GM19455 (cell line): ENCODE results near the gene GABRD.

Experiments
- ATAC-seq: cut with Tn5 transposase; IDR thresholded peaks from one replicate; pipeline ENCODE4 v1.9.1; 2021; ENCODE audit not compliant: unreplicated experiment

The GABRD gene

GRCh38 chr1:1984560-1985070, 34.5 kb upstream of the GABRD start:
- no peak for ATAC-seq

GRCh38 chr1:1985375-1986050, 33.6 kb upstream of the GABRD start:
- no peak for ATAC-seq

- no peak for ATAC-seq
These were observed 32.5 kb upstream of the GABRD start for GRCh38 chr1:1986451-1987141.

GRCh38 chr1:1987142-1987510, 32.0 kb upstream of the GABRD start:
- ATAC-seq: no peak

GRCh38 chr1:1988061-1988945, 30.8 kb upstream of the GABRD start:
- ATAC-seq: no peak

- no peak for ATAC-seq
These were observed 30.0 kb upstream of the GABRD start for GRCh38 chr1:1989102-1989542.

- no peak for ATAC-seq
These were observed 29.4 kb upstream of the GABRD start for GRCh38 chr1:1989789-1990188.

GRCh38 chr1:1990222-1990621, 28.9 kb upstream of the GABRD start:
- no peak for ATAC-seq

GRCh38 chr1:1994536-1994935, 24.6 kb upstream of the GABRD start:
- no peak for ATAC-seq

- ATAC-seq: no peak
These were observed 22.9 kb upstream of the GABRD start for GRCh38 chr1:1996207-1996651.

GRCh38 chr1:1997576-1997975, 21.6 kb upstream of the GABRD start:
- ATAC-seq: no peak

GRCh38 chr1:2000432-2000831, 18.7 kb upstream of the GABRD start:
- ATAC-seq: no peak

- no peak for ATAC-seq
These were observed 18.3 kb upstream of the GABRD start for GRCh38 chr1:2000850-2001249.

GRCh38 chr1:2001773-2002411, 17.3 kb upstream of the GABRD start:
- ATAC-seq: no peak

GRCh38 chr1:2003541-2004131, 15.5 kb upstream of the GABRD start, which contains the start of gene CFAP74:
Gene CFAP74 (minus strand): TSS chr1:2003786. CDS start chr1:1990956, 12,830 bp downstream.
- no peak for ATAC-seq

GRCh38 chr1:2004856-2005255, 14.3 kb upstream of the GABRD start:
- ATAC-seq: no peak

- ATAC-seq: no peak
These were observed 9.8 kb upstream of the GABRD start for GRCh38 chr1:2009101-2010053.

GRCh38 chr1:2014181-2014580, 5.0 kb upstream of the GABRD start:
- no peak for ATAC-seq
